Psoas muscle (tissue), 8 donors: Measurements from ENCODE around the gene STYK1. TPM values are rescaled to one million over a fixed set of nuclear protein-coding genes. Genes with fewer than 3 reads are reported as not detected.

Source experiments
- ATAC-seq, 4 donors: fragments of 200-7000 bp; cut with Tn5 transposase; one replicate each; pipeline ENCODE4 v1.9.1; 2020; ENCODE audit warnings: moderate library complexity in 3 of 4, mild to moderate bottlenecking in 2 of 4
- DNase-seq, 2 donors: peaks; one replicate each; pipeline ENCODE4 v3.0.0-alpha.2; 2020
- H3K27ac ChIP-seq: fragments of 200-600 bp; one replicate; pipeline ENCODE4 v1.8.0; 2022
- H3K27me3 ChIP-seq, 3 donors: fragments of 200-600 bp in 1 of 3; one replicate each; pipeline versions ENCODE4 v1.6.1 to v1.8.0; 2013 to 2022; ENCODE audit warnings: low read length in 2 of 3, mild to moderate bottlenecking in 2 of 3, moderate library complexity in 1 of 3; ENCODE audit not compliant: insufficient read depth in 3 of 3
- H3K36me3 ChIP-seq, 2 donors: fragments of 200-600 bp in 1 of 2; one replicate each; pipeline versions ENCODE4 v1.6.1 to v1.8.0; 2013 to 2022; ENCODE audit warnings: low read depth in 1 of 2, mild to moderate bottlenecking in 1 of 2, moderate library complexity in 1 of 2; ENCODE audit not compliant: insufficient read depth in 1 of 2
- H3K4me1 ChIP-seq: fragments of 200-600 bp; one replicate; pipeline ENCODE4 v1.8.0; 2022
- H3K4me3 ChIP-seq: fragments of 200-600 bp; one replicate; pipeline ENCODE4 v1.8.0; 2022; ENCODE audit warnings: mild to moderate bottlenecking
- H3K9me3 ChIP-seq: fragments of 200-600 bp; one replicate; pipeline ENCODE4 v1.8.0; 2022
- CTCF ChIP-seq: fragments of 200-600 bp; IDR thresholded peaks from one replicate; pipeline ENCODE4 v1.8.0; 2022; ENCODE audit warnings: antibody characterized with exemption
- whole genome bisulfite sequencing, 3 donors: extraction: QIAGEN DNeasy Blood & Tissue Kit; methylation state at CpG; one replicate each; pipeline versions ENCODE4 v1.1.6 to v1.1.7; 2013; 5-methylcytosine and 5-hydroxymethylcytosine counted together
- intact Hi-C, 2 donors: fragments of 100-400 bp; cut with DNase I; formaldehyde crosslinking; loops; one replicate each; pipeline versions ENCODE4 v1.11.0 to v1.14.2; 2022
- polyA plus RNA-seq, 3 donors: library from polyadenylated mRNA; stranded (reverse); fragments of 200-250 nt; gene quantifications; one replicate each; pipeline ENCODE4 v1.2.3, GENCODE V29; 2013
- total RNA-seq, 4 donors: library from RNA; stranded (reverse); fragmentation: NEBNext Ultra II Directional in 2 of 4; extraction: Animal tissue kit (Norgen Biotek cat#: 25700) in 2 of 4; gene quantifications; one replicate each; pipeline versions ENCODE4 v1.2.1 to v1.2.4, GENCODE V29; 2021 to 2023
- donor health status: healthy with polysubstance abuse.
- donor health status: DM: no; HTN: no; CAD: no; lungs with moderate emphysema.
- donor health status: Bipolar disorder and iron deficiency.
- donor health status: healthy.
- donor health status: DM: yes; HTN: yes; CAD: no.
- donor health status: DM: no; HTN: no; CAD: no.
- donor health status: DM: no; HTN: no; CAD: no.
- donor health status: DM: yes; HTN: yes; CAD: no.

Gene STYK1
- total and polyA plus RNA-seq, 7 donors = 0.03 to 0.29 (median 0.09) TPM; not detected in 2

- Histone ChIP-seq H3K4me3 (no peak overlapping the region), H3K9me3 (peaks cover 10% of the 10 kb centered on the region), H3K4me1 (no peaks in the 10 kb centered on the region), H3K27ac (no peak overlapping the region), H3K27me3 (no peaks in the 10 kb centered on the region), H3K36me3 (no peaks in the 10 kb centered on the region)
- no peak for TF ChIP-seq CTCF
- DNase-seq = no peak
- ATAC-seq = no peak
- 37 to 70% (median 44%) methylated on average over 4 of the region's 4 CpGs for WGBS, 3 donors
- intact Hi-C loops = no loop called here
Measured at GRCh38 chr12:10645910-10646309, 27.9 kb downstream of the STYK1 start.

- WGBS, 3 donors = 49 to 50% (median 50%) methylated on average over 6 of the region's 6 CpGs
Measured at GRCh38 chr12:10641735-10642500, 31.9 kb downstream of the STYK1 start.

GRCh38 chr12:10638728-10639127 is 35.1 kb downstream of the STYK1 start:
- H3K36me3 ChIP-seq = no peaks in the 10 kb centered on the region
- H3K4me1 ChIP-seq = no peaks in the 10 kb centered on the region
- no peaks in the 10 kb centered on the region for H3K9me3 ChIP-seq
- ATAC-seq (no peak), DNase-seq (no peak)
- no peak for TF ChIP-seq CTCF
- intact Hi-C loops = no loop called here
- no peak overlapping the region for H3K27ac ChIP-seq
- H3K4me3 ChIP-seq = no peak overlapping the region
- 92 to 97% (median 93%) methylated on average over 1 of the region's 1 CpG for WGBS, 3 donors
- peaks cover 0 to 4% (median 0%) of the 10 kb centered on the region in 3 donors for H3K27me3 ChIP-seq

More at GRCh38 chr12:10641735-10642500, 31.9 kb downstream of the STYK1 start:
- DNase-seq (no peak), ATAC-seq (peak in 1 of 4 donors; percentile 37)
- no peak overlapping the region for H3K4me3 ChIP-seq
- no peaks in the 10 kb centered on the region for H3K27me3 ChIP-seq
- H3K4me1 ChIP-seq = no peaks in the 10 kb centered on the region
- H3K27ac ChIP-seq = no peak overlapping the region
- H3K36me3 ChIP-seq = no peaks in the 10 kb centered on the region
- intact Hi-C loops = no loop called here
- no peak for TF ChIP-seq CTCF
- peaks cover 9% of the 10 kb centered on the region for H3K9me3 ChIP-seq

GRCh38 chr12:10636611-10637010 is 37.2 kb downstream of the STYK1 start:
- intact Hi-C loops = no loop called here
- Histone ChIP-seq H3K36me3 (no peaks in the 10 kb centered on the region), H3K4me1 (no peaks in the 10 kb centered on the region), H3K9me3 (no peaks in the 10 kb centered on the region), H3K4me3 (no peak overlapping the region), H3K27me3 (peaks cover 0 to 4% (median 0%) of the 10 kb centered on the region in 3 donors), H3K27ac (no peak overlapping the region)
- ATAC-seq = no peak
- DNase-seq = no peak
- no peak for TF ChIP-seq CTCF
- 59 to 67% (median 64%) methylated on average over 6 of the region's 6 CpGs for WGBS, 3 donors

GRCh38 chr12:10636124-10636523 is 37.7 kb downstream of the STYK1 start:
- 88 to 91% (median 90%) methylated on average over 3 of the region's 3 CpGs for WGBS, 3 donors
- Histone ChIP-seq H3K27ac (no peak overlapping the region), H3K27me3 (peaks cover 0 to 4% (median 0%) of the 10 kb centered on the region in 3 donors), H3K4me3 (no peak overlapping the region), H3K9me3 (no peaks in the 10 kb centered on the region), H3K4me1 (no peaks in the 10 kb centered on the region), H3K36me3 (no peaks in the 10 kb centered on the region)
- ATAC-seq (no peak), DNase-seq (no peak)
- intact Hi-C loops = no loop called here
- TF ChIP-seq CTCF = no peak
